GM18909 (cell line): ENCODE data around the gene SELENOK.
A peak's percentile ranks its signal among the peaks of the same experiment; 100 is the strongest.
"Not testable (repeated sequence)": the region's sequence is repeated elsewhere in the genome, so short reads cannot be mapped to it uniquely, and the experiment has no call there.

Source experiments
- ATAC-seq: cut with Tn5 transposase; IDR thresholded peaks from one replicate; pipeline ENCODE4 v1.9.1; 2021; ENCODE audit warnings: mild to moderate bottlenecking; ENCODE audit not compliant: unreplicated experiment, poor library complexity

The SELENOK gene

GRCh38 chr3:53891497-53892285 lies at the start of gene SELENOK:
SELENOK (minus strand) TSS chr3:53891859.
- ATAC-seq = peak; percentile 97

DNA sequence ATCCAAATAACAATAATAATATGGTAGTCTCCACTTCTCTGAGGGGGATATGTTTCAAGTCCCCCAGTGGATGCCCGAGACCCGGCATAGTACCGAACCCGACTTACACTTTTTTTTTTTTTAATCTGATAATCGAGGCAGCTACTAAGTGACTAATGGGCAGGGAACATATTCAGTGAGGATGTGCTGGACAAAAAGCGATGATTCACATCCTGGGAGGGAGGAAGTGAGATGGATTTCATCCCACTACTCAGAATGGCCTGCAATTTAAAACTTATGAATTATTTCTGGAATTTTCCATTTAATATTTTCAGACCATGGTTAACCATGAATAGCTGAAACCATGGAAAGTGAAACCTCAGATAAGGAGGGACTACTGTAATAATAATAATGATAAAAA lies 49.5 kb upstream of the SELENOK start:
- ATAC-seq = no peak

- ATAC-seq = no peak
These were observed 49.0 kb upstream of the SELENOK start for GRCh38 chr3:53940623-53941022.

DNA sequence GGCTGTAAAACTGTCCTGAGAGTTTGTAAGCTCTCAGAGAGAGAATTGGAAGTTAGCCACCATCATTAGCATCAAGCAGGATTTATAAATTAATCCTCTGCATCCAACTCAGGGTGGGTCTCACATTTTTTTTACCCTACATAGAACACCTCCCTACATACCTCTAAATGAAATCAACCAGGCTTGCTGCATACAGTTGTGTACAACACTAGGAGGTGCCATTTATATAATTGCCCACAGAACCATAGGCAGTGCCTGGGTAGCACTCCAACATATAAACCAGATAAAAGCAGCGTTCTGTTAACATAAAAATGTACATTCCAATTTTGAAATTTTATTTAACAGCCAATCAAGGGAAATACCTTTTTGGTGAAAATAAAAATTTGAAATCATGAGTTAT lies 48.2 kb upstream of the SELENOK start:
- ATAC-seq = no peak

- no peak for ATAC-seq
These were observed 47.5 kb upstream of the SELENOK start for GRCh38 chr3:53939086-53939582.

- peak; percentile 56 for ATAC-seq
These were observed 47.0 kb upstream of the SELENOK start for GRCh38 chr3:53938645-53939044.

GRCh38 chr3:53936347-53936746 lies 44.7 kb upstream of the SELENOK start:
- no peak for ATAC-seq

DNA sequence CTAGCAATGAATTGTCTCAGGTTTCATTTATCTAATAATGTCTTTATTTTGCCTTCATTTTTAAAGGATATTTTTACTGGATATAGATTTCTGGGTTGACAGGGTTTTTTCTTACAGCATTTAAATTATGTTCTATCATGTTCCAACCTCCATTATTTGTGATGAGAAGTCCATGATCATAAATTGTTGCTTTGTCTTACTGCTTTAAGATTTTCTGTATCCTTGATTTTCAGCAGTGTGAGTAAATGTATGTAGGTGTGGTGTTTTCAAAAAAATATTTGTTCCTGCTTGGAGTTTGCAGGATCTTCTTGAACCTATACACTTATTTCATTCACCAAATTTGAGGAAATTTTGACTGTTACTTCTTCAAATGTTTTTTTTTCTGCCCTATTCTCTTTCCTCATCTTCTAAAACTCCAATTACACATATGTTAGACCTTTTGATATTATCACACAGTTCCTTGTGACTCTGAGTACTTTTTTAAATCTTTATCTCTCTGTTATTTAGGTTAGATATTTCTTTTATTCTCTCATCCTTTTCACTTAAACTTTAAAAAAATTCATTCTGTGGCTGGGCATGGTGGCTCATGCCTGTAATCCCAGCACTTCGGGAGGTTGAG lies 43.7 kb upstream of the SELENOK start:
- ATAC-seq = no peak

- ATAC-seq = not testable (repeated sequence)
These were observed 35.7 kb upstream of the SELENOK start for GRCh38 chr3:53927208-53927872.

DNA sequence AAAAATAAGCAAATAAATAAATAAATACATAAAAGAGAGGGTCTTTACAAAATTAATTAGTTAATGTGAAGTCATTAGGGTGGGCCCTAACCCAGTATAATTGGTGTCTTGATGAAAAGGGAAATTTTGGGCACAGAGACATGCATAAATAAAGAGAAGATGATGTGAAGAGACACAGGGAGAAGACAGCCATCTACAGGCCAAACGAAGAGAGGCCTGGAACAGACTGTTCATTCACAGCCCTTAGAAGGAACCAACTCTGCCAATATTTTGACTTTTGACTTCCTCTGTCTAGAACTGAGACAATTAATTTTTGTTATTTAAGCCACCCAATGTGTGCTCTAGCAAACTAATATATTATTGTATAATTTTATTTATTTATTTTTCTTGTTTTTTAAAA lies 29.6 kb upstream of the SELENOK start:
- ATAC-seq = no peak

DNA sequence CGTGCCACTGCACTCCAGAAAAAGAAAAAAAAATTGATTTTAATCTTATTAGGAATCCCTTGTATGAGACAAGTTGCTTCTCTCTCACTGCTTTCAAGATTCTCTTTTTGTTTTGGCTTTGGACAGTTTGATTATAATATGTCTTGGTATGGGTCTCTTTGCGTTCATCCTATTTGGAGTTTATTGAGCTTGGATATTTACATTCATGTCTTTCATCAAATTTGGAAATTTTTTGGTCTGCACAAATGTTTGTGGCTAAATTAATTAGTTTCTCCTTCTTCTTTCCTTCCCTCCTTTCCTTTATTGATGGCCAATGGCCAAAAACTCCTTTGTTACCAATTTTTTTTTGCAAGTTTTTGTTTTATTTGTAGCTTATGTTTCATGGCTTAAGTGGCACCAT lies 28.1 kb upstream of the SELENOK start:
- ATAC-seq = no peak

- no peak for ATAC-seq
These were observed 21.7 kb upstream of the SELENOK start for GRCh38 chr3:53913401-53913800.

DNA sequence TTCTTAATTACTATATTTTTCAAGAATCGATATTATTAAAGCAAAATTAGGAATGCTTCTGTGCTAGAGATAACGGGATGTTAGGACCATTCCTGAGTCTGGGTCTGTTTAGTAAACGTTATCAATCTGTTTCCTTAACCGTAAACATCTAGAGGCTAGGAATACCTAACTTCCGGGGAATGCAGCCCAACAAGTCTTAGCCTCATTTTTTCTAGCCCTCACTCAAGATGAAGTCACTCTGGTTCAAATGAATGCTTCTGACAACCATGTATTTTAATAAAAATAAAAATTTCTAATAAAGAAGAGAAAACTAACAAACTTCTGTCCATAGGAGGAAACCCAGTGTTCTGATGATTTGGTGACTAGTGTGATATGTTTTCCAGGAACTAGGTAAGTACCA lies 11.1 kb upstream of the SELENOK start:
- ATAC-seq = no peak

GRCh38 chr3:53902067-53902466 lies 10.4 kb upstream of the SELENOK start:
- ATAC-seq = no peak

- no peak for ATAC-seq
These were observed 9.1 kb upstream of the SELENOK start for GRCh38 chr3:53900666-53901331.

DNA sequence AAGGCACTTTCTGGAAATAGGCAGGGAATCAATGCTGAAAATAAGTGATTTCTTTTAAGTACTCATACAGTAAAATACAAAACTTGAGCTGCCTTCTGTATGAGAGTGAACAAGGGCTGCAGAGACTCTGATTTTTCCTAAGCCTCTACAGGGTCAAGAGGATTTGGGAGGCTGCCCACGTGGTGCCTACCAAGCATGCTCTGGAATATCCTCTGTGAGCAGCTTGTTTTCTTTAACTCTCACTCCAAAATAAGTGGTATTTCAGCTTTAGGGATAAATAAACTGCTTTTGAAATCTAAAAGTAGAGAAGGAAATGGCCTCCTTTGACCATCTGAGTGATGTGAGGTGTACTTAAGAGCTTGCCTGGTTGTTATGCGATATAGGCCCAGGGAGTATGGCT lies 8.1 kb upstream of the SELENOK start:
- no peak for ATAC-seq

- ATAC-seq = no peak
These were observed 603 bp upstream of the SELENOK start for GRCh38 chr3:53892286-53892637.

DNA sequence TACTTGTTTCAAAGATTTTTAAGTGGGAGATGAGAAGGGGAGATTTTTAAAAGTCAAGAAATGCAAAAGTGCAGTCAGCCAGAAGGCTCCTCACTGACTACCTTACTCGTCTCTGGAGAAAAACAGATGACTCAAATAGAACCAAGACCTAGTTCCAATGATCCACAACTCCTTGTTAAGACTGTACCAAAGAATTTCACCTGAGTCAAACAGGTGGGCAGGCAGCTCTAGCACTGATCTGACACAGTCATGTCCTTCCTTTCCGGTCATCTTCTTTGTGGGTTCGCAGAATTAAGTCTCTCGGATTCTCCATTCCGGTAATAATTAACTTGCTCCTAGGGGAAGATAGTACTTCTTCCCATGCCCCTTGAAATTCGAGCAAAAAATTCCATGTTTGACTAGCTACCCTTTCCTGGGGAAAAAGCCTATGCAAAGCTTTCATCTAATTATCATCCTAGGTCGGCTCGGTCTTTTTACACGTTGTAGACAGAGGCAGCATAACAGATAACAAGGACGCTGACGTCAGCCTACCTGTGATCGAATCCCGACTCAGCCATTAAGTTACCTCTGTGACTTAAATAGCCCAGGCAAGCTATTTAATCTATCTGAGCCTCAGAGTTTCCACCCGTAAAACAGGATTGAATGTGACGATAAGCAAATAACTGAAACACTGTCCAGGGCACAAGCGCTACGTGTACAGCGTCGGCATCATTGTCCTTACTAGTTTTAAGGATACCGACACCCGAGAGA lies 758 bp downstream of the SELENOK start:
- no peak for ATAC-seq

DNA sequence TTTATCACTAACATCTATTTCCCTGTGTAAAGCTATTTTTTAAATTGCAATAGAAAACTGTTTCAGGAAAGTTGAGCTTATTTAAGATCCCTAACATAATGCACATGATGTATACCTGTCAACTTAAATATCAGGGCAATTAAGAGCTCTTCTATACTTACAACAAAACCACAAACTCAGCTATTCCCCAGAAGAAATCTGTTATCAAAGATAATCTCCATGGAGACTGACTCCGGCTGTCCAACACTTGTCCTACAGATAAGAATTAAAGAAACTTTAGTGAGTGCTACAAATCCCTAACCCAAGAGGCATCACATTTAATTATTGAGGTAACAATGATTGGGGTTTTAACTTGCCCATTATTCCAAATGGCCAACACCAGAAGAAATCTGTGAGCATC lies 3.4 kb downstream of the SELENOK start:
- no peak for ATAC-seq

DNA sequence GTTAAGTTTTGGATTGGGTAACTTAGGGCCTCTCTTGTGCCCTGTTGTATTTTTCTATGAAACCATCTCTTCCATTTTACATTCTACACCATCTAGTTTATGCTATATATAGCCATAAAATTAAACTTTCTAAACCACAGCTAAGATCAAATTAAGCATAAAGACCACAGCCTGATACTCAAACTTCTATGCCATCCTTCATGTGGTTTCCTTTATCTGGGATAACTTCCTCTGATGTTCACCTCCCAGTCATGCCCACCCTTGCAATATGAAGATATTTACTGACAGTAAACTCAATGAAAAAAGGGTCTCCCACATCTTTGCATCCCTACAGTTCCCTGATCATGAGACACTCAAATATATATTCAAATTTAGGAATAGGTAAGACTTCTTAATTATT lies 4.2 kb downstream of the SELENOK start:
- ATAC-seq = no peak
